Measurements from ENCODE around the gene PLCB4.

Gene PLCB4

DNA sequence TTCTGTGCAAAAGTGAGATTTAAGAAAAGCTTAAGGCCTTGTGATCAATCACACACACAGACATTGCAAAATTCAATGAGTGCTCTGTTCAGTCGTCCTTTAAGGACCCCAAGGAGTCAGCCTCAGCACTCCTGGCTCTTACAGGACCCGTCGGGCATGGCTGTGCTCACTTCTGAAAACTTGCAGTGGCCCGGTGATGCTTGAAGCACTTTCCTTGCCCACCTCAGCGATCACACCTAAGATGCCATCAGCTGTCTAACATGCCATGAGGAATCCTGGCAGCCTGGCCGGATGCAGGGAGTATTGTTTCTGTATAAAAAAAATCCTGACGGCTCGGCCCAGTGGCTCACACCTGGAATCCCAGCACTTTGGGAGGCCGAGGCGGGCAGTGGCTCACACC lies 344.1 kb downstream of the PLCB4 start:
- DNase-seq, result no peak

DNA sequence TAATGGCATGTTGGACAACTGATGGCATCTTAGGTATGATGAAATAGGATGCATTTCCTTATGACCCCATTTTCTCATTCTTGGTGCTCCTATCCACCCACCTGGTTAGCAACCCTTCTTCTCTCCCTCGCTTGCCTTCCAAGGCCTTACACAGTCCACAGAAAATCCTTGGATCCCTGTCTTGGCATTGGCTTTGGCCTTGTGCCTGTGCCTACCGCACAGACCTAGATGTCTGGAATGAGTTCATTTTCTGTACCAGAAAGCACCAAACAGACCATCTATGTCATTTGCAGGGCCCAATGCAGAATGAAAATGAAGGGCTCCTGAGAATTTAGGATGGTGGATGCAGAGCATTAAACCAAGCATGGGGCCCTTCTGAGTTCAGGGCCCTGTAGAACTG lies 346.5 kb downstream of the PLCB4 start:
- no peak for DNase-seq

DNA sequence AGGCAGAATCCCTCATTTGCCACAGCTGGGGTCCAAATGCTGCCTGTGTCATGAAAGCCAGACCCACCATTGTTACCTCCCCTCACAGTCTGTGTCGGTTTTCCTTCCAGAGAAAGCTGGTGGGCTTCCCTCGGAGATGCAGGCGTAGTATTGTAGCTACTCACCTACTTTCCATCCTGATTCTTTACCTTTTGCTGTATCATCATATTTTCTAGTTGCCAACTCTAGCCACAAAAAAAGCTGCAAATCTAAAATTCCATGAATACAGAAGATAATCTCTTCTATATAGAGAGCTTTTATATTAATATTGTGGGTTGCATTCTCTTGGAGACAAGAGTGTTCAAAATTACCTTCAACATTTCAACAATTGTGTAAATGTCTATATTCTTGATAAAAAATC lies 347.5 kb downstream of the PLCB4 start:
- DNase-seq, result no peak

DNA sequence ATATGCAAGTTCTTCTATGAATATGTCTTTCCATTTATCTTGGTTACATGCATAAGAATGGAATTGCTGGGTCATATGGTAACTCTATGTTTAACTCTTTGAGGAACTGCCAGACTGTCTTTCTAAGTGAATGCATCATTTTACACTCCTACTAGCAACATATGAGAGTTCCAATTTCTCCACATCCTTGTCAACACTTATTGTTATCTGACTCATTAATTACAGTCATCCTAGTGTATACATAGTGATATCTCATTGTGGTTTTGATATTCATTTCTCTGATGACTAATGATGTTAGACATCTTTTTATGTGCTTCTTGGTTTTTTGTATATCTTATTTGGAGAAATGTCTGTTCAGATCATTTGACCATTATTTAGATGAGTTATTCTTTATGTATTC lies 348.8 kb downstream of the PLCB4 start:
- DNase-seq, result no peak

DNA sequence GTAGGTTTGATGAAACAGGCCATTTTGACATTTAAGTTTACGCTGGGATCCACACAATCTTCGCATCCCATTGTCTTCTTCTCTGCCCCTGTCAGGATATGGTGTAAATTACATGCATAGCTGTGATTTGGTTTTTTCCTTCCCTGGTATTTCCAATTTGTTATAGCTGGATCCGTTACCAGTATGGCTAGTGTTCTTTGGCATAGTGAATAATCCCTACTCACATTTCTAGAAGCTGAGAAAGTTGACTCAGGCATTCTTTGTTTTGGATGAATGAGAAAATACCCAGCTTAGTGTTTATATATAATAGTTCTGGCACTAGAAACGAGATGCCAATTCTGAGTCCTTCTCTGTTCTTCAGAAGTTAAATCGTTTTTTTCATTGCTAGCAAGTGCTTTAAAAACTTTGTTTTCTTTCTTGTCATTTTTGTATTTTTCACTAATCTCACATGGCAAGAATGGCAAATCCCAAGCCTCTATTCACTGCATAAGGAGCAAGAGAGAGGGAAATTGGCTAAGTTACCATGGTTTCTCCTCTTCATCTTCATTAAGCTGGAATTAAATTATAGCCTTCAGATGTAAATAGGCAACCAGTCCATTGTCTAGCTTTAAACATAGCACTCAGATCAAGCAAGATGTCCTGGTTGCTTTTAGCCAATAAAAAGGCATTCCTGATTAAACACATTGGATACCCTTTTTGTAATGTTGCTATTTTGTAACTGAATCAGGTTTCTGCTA lies 353.6 kb downstream of the PLCB4 start:
- no peak for DNase-seq

DNA sequence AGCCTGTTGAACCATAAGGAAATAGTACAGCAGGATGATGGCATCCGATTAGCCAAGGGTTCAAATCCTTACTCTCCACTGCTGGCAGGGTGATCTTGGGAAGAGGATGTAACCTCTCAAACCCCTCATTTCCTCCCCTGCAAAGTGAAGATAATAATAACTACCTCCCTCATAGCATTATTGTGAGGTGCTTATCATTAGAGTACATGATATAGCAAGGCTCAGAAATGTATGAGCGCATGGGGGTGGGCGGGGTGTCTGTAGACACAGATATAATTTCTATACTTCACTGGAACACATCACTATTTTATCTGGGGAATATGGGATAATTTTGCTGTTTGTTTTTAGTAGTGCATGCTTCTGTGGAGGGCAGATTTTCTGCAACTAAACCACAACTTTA lies 355.7 kb downstream of the PLCB4 start:
- no peak for DNase-seq

DNA sequence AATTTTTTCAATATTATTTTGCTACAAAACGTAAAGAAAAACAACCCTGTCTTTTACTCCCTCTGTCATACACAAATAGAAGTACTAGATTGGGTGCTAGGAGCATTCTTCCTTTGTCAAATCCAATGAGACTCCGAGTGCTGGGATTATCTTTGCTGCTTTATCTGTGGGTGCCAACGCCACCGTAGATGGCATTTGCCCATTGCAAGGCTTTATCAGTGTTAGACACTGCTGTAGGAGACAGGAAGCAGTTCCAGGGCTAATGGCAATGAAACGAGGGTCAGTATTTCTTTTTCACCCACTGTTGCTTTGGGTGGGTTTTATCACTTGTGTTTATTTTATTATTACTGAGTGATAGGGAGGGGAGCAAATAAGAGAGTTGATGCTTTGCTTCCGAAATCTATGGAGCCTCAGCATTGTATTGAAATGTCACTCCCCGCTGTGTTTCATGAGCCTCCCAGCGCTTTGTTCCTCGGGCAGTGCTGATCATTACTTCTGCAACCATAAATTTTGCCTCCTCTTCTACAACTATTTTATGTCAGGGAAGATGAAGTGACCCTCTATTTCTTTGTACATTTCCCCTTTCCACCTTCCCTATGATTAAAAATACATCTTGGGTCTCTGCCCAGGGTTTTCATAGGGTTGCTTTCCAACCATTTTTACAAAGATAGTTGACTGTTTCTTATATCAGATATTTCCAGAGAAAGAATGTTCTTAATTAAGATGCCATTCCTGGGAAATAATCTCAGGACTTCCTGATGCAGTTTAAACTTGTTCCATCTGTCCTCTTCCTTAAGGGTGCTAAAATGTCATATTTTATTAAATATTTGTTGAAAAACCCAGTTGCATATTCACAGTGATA lies 358.8 kb downstream of the PLCB4 start:
- DNase-seq, result no peak

DNA sequence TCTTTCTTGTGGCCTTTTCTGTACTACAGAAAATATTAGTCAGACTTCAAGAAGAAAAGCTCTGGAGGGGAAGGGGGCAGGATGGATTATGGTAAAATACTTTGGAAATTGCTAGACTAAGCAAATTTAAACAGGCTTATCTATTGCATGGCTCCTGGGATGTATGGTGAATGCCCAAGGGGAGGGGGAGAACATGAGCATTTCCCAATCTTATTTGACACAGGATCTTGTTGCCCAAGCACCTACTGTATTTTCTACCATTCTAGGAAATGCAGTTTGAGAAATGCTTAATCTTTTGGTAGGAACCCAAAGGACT lies 359.4 kb downstream of the PLCB4 start:
- DNase-seq, result no peak

DNA sequence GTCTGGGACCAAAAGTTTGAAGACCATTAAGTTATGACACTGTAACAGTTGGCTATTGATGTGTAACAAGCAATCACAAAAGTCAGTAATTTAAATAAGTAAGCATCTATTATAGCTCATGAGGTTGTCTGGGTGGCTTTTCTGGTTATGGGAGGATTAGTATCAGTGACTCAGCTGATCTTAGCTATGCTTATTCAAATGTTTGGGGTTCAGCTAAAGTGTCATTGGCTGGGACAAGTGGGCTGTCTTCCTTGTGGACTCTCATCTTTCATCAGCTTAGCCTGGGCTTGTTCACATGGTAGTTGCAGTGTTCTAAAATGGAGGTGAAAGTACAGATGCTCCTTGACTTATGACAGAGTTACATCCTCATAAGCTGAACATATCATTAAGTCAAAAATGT lies 370.9 kb downstream of the PLCB4 start:
- DNase-seq, result no peak

DNA sequence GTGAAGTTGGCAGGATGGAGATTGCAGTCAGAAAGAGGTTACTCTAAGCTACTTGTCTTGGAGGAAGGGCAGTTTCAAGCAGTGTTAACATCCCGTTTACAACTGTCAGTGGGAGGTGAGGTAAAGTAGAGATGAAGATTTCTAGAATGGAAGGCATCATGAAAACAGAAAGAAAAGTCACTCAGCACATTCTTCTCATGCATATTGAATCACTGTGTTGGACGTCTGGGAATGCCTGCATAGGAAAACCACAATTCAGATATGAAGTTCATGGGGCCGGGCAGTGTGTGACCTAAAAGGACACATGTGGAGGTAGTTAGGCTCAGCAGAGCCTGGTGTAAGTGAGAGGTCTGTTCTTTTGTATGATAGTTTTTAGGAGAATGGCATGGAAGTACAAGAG lies 372.0 kb downstream of the PLCB4 start:
- DNase-seq, result no peak

DNA sequence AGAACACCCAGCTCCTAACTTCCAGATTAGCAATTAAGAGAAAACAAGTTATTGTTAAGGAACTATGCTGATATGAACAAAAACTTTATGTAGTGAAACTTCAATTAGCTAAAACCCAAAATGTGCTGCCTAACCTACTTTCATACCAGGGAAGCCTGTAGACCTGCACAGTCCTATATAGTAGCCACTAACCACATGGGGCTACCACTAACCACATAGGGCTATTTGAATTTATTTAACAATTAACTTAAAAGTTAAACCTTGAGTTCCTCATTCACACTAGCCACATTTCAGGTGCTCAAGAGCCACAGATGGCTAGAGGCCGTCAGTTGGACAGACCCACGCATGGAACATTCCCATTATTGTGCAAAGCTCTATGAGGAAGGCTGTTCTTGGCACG lies 373.1 kb downstream of the PLCB4 start:
- no peak for DNase-seq

DNA sequence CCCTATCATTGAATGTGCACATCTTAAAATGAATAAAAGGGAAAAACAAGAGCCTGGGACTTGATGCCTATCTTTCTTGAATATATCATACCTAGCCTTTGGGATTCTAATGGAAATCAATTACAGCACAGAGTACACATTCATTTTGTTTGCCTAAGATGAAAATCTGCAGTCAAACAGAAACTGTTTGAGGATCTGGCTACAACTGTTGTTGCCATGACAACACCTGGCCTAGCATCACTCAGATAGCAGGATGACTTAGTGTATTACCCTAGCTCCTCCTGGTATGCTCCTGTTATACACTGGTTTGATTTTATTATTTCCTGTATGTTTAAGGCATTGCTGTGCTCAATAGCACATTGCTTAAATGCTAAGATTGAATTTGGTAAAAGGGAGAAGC lies 374.0 kb downstream of the PLCB4 start:
- no peak for DNase-seq

DNA sequence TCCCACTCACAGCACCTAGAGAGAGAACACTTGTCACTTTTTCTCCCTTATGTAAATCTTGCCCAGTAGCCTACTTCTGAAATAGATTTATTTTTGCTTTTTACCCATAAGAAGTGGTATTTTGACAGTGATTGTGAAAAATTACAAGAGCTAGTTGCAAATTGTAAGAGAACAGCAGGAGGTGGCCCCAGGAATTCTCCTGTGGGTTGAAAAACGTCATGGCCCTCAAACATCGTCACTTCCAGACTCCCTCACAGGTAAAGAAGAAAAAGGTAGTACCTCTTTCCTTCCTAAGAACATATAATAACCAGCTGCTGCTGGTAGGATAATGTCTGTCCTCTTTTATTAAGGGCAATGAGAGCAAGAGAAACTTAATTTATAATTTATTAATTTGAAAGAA lies 376.0 kb downstream of the PLCB4 start:
- DNase-seq, result no peak

DNA sequence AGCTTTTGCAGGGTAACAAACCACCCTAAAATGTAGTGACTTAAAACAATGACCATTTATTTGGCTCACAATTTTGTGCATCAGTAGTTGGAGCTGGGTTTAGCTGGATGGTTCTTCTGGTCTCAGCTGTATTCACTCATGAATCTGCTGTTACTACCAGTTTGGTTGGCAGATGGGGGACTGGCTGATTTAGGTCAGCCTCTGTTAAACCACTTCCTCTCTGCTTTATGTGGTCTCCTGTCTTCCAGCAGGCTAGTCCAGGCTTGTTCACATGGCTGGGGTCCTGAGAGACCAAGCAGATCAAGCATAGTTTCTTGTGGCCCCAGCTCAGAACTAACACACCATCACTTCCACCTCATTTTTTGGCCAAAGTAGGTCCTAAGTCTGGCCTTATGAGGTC lies 378.3 kb downstream of the PLCB4 start:
- DNase-seq, result no peak

DNA sequence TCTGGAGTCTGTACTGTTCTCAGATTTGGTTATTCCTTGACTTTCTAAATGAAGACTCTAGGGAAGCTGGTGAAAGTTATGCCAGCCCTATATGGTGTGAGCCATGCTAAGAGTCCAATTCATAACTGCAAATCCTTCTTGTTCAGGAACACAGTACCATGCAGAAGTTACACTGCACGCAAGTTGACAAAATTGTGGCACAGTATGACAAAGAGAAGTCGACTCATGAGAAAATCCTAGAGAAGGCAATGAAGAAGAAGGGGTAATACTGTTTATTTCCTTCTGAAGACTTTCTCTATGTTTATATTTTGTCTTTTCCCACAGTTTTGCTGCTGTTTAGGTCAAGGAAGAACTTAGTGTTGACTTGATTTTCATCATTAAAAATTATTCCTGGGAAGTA lies 384.3 kb downstream of the PLCB4 start:
- DNase-seq, result no peak

DNA sequence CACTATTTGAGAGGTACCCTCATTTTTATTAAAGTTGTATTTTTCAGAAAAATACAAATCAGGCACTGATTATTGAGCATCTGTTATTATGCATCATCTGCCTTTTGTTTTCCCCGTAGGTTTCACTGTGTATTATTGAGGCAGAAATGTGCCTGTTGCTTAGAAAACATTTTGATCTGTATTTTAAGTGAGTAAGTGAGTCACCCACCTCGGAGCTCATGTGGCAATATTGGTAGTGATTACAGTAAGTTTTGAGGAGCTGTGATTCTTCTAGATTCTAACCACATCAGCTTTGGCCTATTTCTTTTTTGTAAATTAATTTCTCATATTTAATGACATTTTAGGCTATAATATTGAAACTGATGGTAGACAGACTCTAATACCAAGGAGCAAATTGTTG lies 385.9 kb downstream of the PLCB4 start:
- no peak for DNase-seq

DNA sequence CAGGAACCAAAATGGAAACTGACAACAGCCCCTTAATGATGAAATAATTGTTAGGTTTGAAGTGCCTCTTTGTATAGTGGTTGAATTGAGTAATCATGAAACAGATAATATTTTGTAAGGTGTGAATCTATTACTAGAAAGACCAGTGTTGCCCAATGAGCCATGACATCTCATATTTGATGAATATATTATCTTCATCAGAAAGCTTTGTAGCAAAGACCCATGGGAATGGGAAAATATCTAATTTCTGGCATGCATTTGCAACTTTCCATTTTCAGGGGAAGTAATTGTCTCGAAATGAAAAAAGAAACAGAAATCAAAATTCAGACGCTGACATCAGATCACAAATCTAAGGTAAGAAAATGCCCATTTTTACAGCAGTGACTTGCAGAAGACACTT lies 388.2 kb downstream of the PLCB4 start:
- no peak for DNase-seq

DNA sequence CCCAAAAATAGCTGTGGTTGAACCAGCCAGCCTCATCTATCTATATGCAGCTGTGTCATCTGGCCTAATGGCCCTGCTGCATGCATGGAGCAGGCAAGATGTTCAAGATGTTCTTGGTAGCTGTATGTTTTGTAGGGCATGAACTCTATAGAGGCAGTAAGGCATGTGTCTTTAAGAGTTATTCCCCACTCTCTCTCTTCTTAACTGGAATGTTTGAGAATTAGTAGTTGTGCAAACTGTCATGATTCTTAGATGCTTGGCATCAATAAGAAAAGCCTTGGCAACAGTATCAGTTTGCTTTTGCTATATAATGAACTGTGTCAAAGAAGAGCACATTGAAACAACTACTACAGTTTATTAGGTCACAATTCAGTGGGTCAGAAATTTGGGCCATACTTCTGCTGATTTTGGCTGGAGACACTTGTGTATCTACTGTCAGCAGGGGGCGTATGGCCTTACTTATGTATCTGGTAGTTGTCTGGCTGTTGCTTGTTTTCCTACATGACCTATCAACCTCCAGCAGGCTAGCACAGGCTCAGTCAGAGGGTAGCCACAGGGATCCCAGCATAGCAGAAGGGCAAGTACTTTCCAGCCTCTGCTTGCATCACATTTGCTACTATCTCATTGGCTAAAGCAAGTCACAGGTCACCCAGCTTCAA lies 389.4 kb downstream of the PLCB4 start:
- DNase-seq, result no peak

DNA sequence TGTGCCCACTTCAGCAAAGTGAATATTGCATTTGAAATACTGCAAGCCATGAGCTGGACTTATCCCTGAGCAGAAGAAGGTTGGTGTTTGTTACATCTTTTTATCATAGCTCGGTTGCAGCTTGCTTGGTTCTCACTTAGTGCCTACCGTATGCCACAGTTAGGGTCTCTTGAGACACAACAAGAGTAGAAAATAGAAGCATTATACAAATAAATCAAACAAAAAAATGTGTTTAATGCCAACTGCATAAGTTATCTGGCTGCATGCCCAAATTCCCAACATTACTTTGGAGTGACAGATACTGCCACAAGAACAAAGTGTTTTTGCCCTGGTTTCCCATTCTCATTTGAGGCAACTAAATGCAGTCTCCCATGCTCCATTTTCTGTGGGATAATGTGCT lies 391.6 kb downstream of the PLCB4 start:
- DNase-seq, result no peak

DNA sequence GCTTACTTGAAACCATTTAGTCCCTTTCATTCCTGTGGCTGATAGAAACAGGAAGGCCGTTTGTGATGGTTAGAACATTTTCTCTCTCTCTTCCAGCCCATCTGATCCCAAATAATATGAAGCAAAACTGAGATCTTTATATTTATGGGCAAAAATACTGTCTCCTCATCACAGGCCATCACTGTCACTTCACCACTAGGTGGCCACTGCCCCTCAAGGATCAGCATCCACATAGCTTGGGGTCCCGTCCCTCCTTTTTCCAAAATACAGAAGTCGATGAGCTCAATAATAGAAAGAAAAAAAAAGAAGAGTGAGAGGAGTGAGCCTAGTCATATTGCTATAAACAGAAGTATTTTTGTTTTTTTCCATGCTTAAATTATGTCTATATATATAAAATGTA lies 399.1 kb downstream of the PLCB4 start:
- DNase-seq, result no peak

DNA sequence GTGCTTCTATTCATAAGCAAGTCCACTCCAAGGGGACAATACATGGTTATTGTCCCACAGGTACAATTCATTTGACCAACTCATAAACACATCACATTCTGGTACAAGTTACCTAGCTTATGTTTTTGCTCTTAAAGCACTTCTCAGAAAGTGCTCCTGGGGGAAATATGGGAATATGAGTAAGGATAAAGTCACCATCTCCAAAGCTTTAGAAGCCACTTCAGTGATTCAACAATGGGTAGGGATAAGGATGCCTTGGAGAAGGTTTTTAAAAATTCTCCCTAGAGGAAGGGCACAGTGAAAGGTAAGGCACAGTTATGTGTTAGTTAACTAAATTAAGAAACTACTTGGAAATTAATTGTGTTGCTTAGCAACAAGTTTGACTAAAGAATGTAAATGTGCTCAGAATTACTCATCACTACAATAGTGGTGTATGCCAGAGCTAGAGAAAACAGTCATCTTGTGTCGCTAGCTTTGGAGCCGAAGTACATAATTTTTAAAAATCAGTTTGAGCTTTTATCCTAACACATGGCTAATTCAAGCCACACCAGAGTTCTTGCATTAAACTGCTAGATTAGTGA lies 406.0 kb downstream of the PLCB4 start:
- no peak for DNase-seq

DNA sequence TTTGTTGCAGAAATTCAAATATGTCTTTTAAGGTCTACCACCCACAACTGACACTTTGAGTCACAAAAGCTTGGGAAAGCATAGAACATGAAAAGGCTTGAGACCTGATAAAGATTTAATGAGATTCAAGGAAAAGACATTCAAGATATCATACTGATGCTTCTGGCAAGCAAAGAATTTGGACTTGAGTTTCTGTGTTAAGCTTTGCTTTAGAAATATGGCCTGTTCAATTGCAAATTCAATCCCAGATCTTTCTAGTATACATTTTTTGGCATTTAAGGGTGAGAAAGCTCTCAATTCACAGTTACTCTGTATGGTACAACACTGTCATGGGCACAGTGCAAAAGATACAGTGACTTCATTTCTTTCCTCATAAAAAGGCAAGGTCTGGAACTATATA lies 406.6 kb downstream of the PLCB4 start:
- no peak for DNase-seq

DNA sequence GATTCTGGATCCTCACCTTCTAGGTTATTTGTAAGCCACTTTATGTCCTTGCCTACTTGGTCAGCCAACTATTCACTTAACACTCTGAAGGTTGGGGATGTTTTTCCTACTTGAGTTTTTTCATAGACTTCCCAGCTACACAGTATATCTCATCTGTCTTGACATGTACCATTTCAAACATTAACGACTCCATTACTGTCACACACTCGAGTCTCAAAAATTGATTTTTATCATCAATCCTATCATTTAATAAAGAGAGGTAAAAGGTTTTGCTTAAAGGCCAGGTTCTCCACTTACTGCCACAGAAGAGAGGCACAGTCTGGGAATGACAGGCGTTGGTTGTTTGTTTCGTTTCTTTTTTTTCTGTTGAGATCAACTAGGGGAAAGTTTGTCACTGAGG lies 407.3 kb downstream of the PLCB4 start:
- no peak for DNase-seq

DNA sequence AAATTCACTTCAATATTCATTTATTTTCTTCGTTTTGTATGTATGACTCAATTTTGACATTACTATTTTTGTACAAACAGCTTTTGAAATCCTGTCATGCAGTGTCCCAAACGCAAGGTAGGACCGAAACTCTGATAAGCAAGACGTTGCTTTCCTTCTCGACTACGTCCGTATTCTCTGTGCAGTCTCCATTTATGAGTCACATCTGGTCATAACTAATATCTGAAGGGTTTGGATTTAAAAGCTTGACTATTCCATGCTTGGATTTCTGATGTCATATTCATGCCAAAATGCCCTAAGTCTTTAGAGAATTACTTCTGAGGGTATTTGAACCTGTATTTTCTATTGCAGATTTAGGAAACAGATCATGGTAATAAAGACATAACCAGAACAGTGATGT lies 407.8 kb downstream of the PLCB4 start:
- DNase-seq, result no peak

All from stimulated activated naive CD4-positive, alpha-beta T cell (primary cell).